ENCODE results near the gene STPG3. TPM values are rescaled to one million over a fixed set of nuclear protein-coding genes. Genes with fewer than 3 reads are reported as not detected.

STPG3 gene
- total RNA-seq, 1 donor from 2014 or later, result not detected

DNA sequence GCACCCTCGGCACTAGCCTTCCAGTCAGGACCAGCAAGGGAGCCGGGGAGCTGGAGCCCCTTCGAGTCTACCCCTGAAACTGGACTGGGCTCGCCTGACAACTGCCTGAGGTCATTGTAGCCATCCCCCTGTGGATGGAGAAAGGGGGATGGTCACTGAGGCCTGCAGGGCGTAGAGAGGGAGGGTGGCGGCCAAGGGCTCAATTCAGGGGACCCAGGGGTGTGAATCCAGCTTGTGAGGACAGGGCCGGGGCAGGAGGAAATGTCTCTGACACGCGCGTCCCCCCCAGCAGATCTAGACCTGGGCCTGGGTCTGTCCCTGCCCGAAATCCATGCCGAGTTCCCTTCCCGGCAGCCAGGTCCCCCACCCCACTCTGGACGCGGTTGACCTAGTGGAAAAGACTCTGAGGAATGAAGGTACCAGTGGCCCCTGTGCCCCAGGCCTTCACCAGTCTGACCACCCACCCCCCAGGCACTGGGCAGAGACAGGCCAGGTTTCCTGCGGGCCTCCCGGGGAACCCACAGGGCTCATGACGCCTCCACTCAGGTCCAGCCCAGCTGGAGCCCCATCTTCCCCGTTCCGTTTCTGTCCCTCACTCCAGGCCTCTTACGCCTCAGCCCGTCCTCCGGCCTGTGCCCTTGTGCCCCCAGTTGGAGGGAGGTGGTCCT, 19.6 kb upstream of the STPG3 start:
- intact Hi-C loops (cut with DNase I), result no loop called here
- peaks cover 22% of the 10 kb centered on the region for H3K4me1 ChIP-seq
- no peak for DNase-seq (ENCODE audit: extremely low spot score in 2 of 2)
- no peaks in the 10 kb centered on the region for H3K9me3 ChIP-seq
- H3K36me3 ChIP-seq, result no peaks in the 10 kb centered on the region
- TF ChIP-seq POLR2AphosphoS5 (IDR thresholded peaks at IDR 0.05; ENCODE audit: insufficient read depth in 1 of 2, low read depth in 1 of 2) (no peak), POLR2A (IDR thresholded peaks at IDR 0.05) (no peak)
- TF ChIP-seq, protein P1, sequence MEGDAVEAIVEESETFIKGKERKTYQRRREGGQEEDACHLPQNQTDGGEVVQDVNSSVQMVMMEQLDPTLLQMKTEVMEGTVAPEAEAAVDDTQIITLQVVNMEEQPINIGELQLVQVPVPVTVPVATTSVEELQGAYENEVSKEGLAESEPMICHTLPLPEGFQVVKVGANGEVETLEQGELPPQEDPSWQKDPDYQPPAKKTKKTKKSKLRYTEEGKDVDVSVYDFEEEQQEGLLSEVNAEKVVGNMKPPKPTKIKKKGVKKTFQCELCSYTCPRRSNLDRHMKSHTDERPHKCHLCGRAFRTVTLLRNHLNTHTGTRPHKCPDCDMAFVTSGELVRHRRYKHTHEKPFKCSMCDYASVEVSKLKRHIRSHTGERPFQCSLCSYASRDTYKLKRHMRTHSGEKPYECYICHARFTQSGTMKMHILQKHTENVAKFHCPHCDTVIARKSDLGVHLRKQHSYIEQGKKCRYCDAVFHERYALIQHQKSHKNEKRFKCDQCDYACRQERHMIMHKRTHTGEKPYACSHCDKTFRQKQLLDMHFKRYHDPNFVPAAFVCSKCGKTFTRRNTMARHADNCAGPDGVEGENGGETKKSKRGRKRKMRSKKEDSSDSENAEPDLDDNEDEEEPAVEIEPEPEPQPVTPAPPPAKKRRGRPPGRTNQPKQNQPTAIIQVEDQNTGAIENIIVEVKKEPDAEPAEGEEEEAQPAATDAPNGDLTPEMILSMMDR (IDR thresholded peaks at IDR 0.05), result no peak
- peaks cover 4% of the 10 kb centered on the region for H3K27me3 ChIP-seq
- H3K27ac ChIP-seq, result no peak overlapping the region
- no peak overlapping the region for H3K4me3 ChIP-seq

DNA sequence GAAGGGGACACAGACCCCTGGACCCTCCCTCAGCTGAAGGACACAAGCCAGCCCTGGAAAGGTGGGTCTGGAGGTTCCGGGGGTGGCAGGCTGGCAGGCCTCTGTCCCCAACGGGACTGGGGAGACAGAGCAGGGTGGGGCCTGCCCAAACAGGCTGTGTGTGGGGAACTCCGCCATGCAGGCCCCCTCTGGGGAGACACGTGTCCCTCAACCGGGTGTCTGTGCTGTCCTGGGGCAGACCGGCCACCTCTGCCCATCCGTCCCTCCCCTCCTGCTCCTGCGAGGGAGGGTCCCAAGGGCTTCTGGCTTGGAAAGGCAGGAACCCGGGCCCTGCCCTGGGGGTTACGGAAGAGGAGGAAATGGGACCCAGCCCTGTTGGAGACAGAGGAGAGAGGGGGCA, 19.0 kb upstream of the STPG3 start:
- Histone ChIP-seq H3K4me1 (peaks cover 23% of the 10 kb centered on the region), H3K4me3 (no peak overlapping the region), H3K27ac (no peak overlapping the region), H3K36me3 (no peaks in the 10 kb centered on the region), H3K9me3 (no peaks in the 10 kb centered on the region), H3K27me3 (peaks cover 4% of the 10 kb centered on the region)
- intact Hi-C loops (cut with DNase I), result no loop called here
- TF ChIP-seq POLR2A (IDR thresholded peaks at IDR 0.05) (no peak), POLR2AphosphoS5 (IDR thresholded peaks at IDR 0.05; ENCODE audit: insufficient read depth in 1 of 2, low read depth in 1 of 2) (no peak)
- TF ChIP-seq, protein P1 (IDR thresholded peaks at IDR 0.05), result no peak
- no peak for DNase-seq (ENCODE audit: extremely low spot score in 2 of 2)

DNA sequence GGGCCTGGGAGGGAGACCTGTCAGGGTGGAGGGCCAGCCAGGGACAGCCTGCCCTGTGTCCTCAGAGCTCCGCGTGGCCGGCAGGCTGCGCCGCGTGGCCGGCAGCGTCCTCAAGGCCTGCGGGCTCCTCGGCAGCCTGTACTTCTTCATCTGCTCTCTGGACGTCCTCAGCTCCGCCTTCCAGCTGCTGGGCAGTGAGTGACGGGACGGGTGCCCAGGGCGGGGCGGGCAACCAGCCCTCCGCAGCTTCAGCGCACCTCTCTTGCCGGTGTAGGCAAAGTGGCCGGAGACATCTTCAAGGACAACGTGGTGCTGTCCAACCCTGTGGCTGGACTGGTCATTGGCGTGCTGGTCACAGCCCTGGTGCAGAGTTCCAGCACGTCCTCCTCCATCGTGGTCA, 18.6 kb upstream of the STPG3 start:
- H3K27me3 ChIP-seq, result peaks cover 4% of the 10 kb centered on the region
- no peak for DNase-seq (ENCODE audit: extremely low spot score in 2 of 2)
- no peak overlapping the region for H3K27ac ChIP-seq
- no peak overlapping the region for H3K4me3 ChIP-seq
- no peaks in the 10 kb centered on the region for H3K36me3 ChIP-seq
- intact Hi-C loops (cut with DNase I), result no loop called here
- TF ChIP-seq POLR2A (IDR thresholded peaks at IDR 0.05), result no peak
- no peak for TF ChIP-seq POLR2AphosphoS5 (IDR thresholded peaks at IDR 0.05; ENCODE audit: insufficient read depth in 1 of 2, low read depth in 1 of 2)
- TF ChIP-seq, protein P1 (IDR thresholded peaks at IDR 0.05), result no peak
- no peaks in the 10 kb centered on the region for H3K9me3 ChIP-seq
- peaks cover 23% of the 10 kb centered on the region for H3K4me1 ChIP-seq

DNA sequence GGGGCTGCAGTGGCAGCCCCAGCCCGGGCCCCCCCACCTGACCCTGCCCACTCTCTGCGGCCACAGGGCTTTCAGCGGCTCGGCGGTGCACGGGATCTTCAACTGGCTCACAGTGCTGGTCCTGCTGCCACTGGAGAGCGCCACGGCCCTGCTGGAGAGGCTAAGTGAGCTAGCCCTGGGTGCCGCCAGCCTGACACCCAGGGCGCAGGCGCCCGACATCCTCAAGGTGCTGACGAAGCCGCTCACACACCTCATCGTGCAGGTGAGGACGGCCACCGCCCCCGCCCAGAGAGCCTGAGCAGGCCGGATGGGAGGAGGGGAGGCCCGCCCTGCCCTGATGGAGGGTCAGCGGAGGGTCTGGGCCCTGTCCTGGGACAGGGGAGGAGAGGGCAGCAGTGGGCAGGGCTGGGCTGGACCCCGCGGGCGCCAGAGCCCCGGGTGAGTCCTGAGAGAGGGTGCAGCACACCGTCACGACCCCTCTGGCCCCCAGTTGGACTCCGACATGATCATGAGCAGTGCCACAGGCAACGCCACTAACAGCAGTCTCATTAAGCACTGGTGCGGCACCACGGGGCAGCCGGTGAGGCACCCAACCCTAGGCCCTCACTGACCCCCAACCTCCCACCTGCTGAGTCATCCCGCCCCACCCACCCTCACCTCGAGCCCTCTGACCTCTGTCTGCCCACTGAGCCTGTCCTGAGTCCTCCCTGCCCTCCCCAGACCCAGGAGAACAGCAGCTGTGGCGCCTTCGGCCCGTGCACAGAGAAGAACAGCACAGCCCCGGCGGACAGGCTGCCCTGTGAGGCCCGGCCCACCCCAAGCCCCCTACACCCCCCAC, 17.7 kb upstream of the STPG3 start:
- H3K27me3 ChIP-seq, result peaks cover 4% of the 10 kb centered on the region
- intact Hi-C loops (cut with DNase I), result no loop called here

More for the DNA sequence above, 17.7 kb upstream of the STPG3 start:
- Histone ChIP-seq H3K9me3 (no peaks in the 10 kb centered on the region), H3K4me1 (peaks cover 24% of the 10 kb centered on the region), H3K27ac (no peak overlapping the region), H3K36me3 (no peaks in the 10 kb centered on the region), H3K4me3 (no peak overlapping the region)
- no peak for DNase-seq (ENCODE audit: extremely low spot score in 2 of 2)
- TF ChIP-seq, protein P1 (IDR thresholded peaks at IDR 0.05), result no peak
- TF ChIP-seq POLR2A (IDR thresholded peaks at IDR 0.05) (no peak), POLR2AphosphoS5 (IDR thresholded peaks at IDR 0.05; ENCODE audit: insufficient read depth in 1 of 2, low read depth in 1 of 2) (no peak)

Measured in vagina (tissue), 2 donors.